ENCODE results near the gene GBE1.
"Not testable (repeated sequence)": the region's sequence is repeated elsewhere in the genome, so short reads cannot be mapped to it uniquely, and the experiment has no call there.

The GBE1 gene

GRCh38 chr3:81760924-81761903, at the start of gene GBE1:
TSS of gene GBE1 (minus strand) at chr3:81761645. CDS start at chr3:81761517, 128 bp downstream.
- peak; percentile 77 to 80 for DNase-seq

- no peak for DNase-seq
These were observed 47.5 kb upstream of the GBE1 start for GRCh38 chr3:81808900-81809299.

- no peak for DNase-seq
These were observed 38.0 kb upstream of the GBE1 start for GRCh38 chr3:81799403-81799802.

- no peak for DNase-seq
These were observed 32.0 kb upstream of the GBE1 start for GRCh38 chr3:81793410-81793809.

GRCh38 chr3:81790117-81790516, 28.7 kb upstream of the GBE1 start:
- no peak for DNase-seq

GRCh38 chr3:81789691-81790090, 28.2 kb upstream of the GBE1 start:
- DNase-seq = no peak

GRCh38 chr3:81788610-81789009, 27.2 kb upstream of the GBE1 start:
- DNase-seq = no peak

GRCh38 chr3:81788044-81788443, 26.6 kb upstream of the GBE1 start:
- DNase-seq = no peak

GRCh38 chr3:81782585-81782984, 21.1 kb upstream of the GBE1 start:
- DNase-seq = no peak

GRCh38 chr3:81778678-81779182, 17.3 kb upstream of the GBE1 start:
- DNase-seq = no peak

- DNase-seq = no peak
These were observed 15.2 kb upstream of the GBE1 start for GRCh38 chr3:81776643-81777042.

GRCh38 chr3:81770710-81771109, 9.3 kb upstream of the GBE1 start:
- no peak for DNase-seq

- DNase-seq = no peak
These were observed 7.9 kb upstream of the GBE1 start for GRCh38 chr3:81769299-81769698.

GRCh38 chr3:81767250-81767859, 5.9 kb upstream of the GBE1 start:
- not testable (repeated sequence) for DNase-seq

- DNase-seq = no peak
These were observed 4.0 kb upstream of the GBE1 start for GRCh38 chr3:81765400-81765799.

- no peak for DNase-seq
These were observed 3.2 kb upstream of the GBE1 start for GRCh38 chr3:81764665-81765064.

- no peak for DNase-seq
These were observed 2.6 kb upstream of the GBE1 start for GRCh38 chr3:81764002-81764401.

- no peak for DNase-seq
These were observed 1.6 kb upstream of the GBE1 start for GRCh38 chr3:81763001-81763400.

- no peak for DNase-seq
These were observed 597 bp upstream of the GBE1 start for GRCh38 chr3:81761904-81762580.

- no peak for DNase-seq
These were observed 1.2 kb downstream of the GBE1 start for GRCh38 chr3:81760215-81760614.

- DNase-seq = not testable (repeated sequence)
These were observed 2.7 kb downstream of the GBE1 start for GRCh38 chr3:81758771-81759170.

GRCh38 chr3:81758275-81758674, 3.2 kb downstream of the GBE1 start:
- DNase-seq = no peak

GRCh38 chr3:81753416-81754027, 7.9 kb downstream of the GBE1 start:
- no peak for DNase-seq

All from activated CD4-positive, alpha-beta T cell treated with anti-CD3 and anti-CD28 coated beads, Interleukin-2, amount 50 U/mL, for 4 hours (primary cell).